ENCODE data around the gene PSMD14. TPM values are rescaled to one million over a fixed set of nuclear protein-coding genes. Genes with fewer than 3 reads are reported as not detected.

PSMD14 gene
- polyA plus RNA-seq, 1 donor from 2014 or later = 136 TPM

- TF ChIP-seq REST (IDR thresholded peaks at IDR 0.05; ENCODE audit: borderline replicate concordance) (no peak), CTCF (IDR thresholded peaks at IDR 0.05; ENCODE audit: poor library complexity, severe bottlenecking) (no peak), EZH2 (IDR thresholded peaks at IDR 0.05; ENCODE audit: borderline replicate concordance, insufficient read depth, low read length, poor library complexity, severe bottlenecking) (no peak), POLR2AphosphoS5 (IDR thresholded peaks at IDR 0.05) (no peak), TAF1 (IDR thresholded peaks at IDR 0.05; ENCODE audit: low read depth) (no peak), RAD21 (conservative IDR thresholded peaks at IDR 0.05) (no peak), SMC3 (conservative IDR thresholded peaks at IDR 0.05; ENCODE audit: poor library complexity) (no peak)
- H3K9me2 ChIP-seq (ENCODE audit: insufficient read depth, low read length) = no peaks in the 10 kb centered on the region
- no peaks in the 10 kb centered on the region for H3F3A ChIP-seq (ENCODE audit: insufficient read depth, low read length, poor library complexity, severe bottlenecking)
- no peak overlapping the region for H3K4me2 ChIP-seq (ENCODE audit: low read length)
- peaks cover 3% of the 10 kb centered on the region for H3K79me2 ChIP-seq (replicated peaks; ENCODE audit: insufficient read depth, low read length)
- no peaks in the 10 kb centered on the region for H3K9me3 ChIP-seq (ENCODE audit: low read length)
- no peaks in the 10 kb centered on the region for H3K27me3 ChIP-seq (ENCODE audit: insufficient read depth, low read depth, low read length)
- no peaks in the 10 kb centered on the region for H3K36me3 ChIP-seq (ENCODE audit: insufficient read depth, low read length)
- no peak overlapping the region for H3K9ac ChIP-seq (ENCODE audit: low read length)
- H2AFZ ChIP-seq (ENCODE audit: low read depth, low read length) = no peak overlapping the region
- H3K27ac ChIP-seq (ENCODE audit: low read length) = no peak overlapping the region
- no peaks in the 10 kb centered on the region for H4K20me1 ChIP-seq (ENCODE audit: insufficient read depth)
- H3K4me3 ChIP-seq (ENCODE audit: low read length) = no peak overlapping the region
Observed at GRCh38 chr2:161381546-161381945, 73.3 kb downstream of the PSMD14 start.

- Histone ChIP-seq H3K27ac (ENCODE audit: low read length) (no peak overlapping the region), H3K4me2 (ENCODE audit: low read length) (no peak overlapping the region)
- TF ChIP-seq TAF1 (IDR thresholded peaks at IDR 0.05; ENCODE audit: low read depth) (no peak), RAD21 (conservative IDR thresholded peaks at IDR 0.05) (no peak), EZH2 (IDR thresholded peaks at IDR 0.05; ENCODE audit: borderline replicate concordance, insufficient read depth, low read length, poor library complexity, severe bottlenecking) (no peak), MXI1 (conservative IDR thresholded peaks at IDR 0.05; ENCODE audit: poor library complexity, severe bottlenecking) (no peak), POLR2AphosphoS5 (IDR thresholded peaks at IDR 0.05) (no peak), SMC3 (conservative IDR thresholded peaks at IDR 0.05; ENCODE audit: poor library complexity) (no peak), CTCF (IDR thresholded peaks at IDR 0.05; ENCODE audit: poor library complexity, severe bottlenecking) (no peak), REST (IDR thresholded peaks at IDR 0.05; ENCODE audit: borderline replicate concordance) (no peak), EP300 (conservative IDR thresholded peaks at IDR 0.05; ENCODE audit: poor library complexity, severe bottlenecking) (no peak)
Observed at GRCh38 chr2:161382747-161383146, 74.5 kb downstream of the PSMD14 start.

More at GRCh38 chr2:161382747-161383146, 74.5 kb downstream of the PSMD14 start:
- H3K9me3 ChIP-seq (ENCODE audit: low read length) = no peaks in the 10 kb centered on the region
- no peaks in the 10 kb centered on the region for H3K36me3 ChIP-seq (ENCODE audit: insufficient read depth, low read length)
- no peak overlapping the region for H2AFZ ChIP-seq (ENCODE audit: low read depth, low read length)
- no peaks in the 10 kb centered on the region for H3K27me3 ChIP-seq (ENCODE audit: insufficient read depth, low read depth, low read length)
- H3K79me2 ChIP-seq (replicated peaks; ENCODE audit: insufficient read depth, low read length) = peaks cover 3% of the 10 kb centered on the region
- no peaks in the 10 kb centered on the region for H3F3A ChIP-seq (ENCODE audit: insufficient read depth, low read length, poor library complexity, severe bottlenecking)
- no peaks in the 10 kb centered on the region for H3K9me2 ChIP-seq (ENCODE audit: insufficient read depth, low read length)
- H3K4me3 ChIP-seq (ENCODE audit: low read length) = no peak overlapping the region
- no peak overlapping the region for H3K9ac ChIP-seq (ENCODE audit: low read length)
- H4K20me1 ChIP-seq (ENCODE audit: insufficient read depth) = no peaks in the 10 kb centered on the region

Measured in neural cell (in vitro differentiated cells).